ENCODE data around the gene POLE. TPM values are rescaled to one million over a fixed set of nuclear protein-coding genes. Genes with fewer than 3 reads are reported as not detected.
A peak's percentile ranks its signal among the peaks of the same experiment; 100 is the strongest.

Gene POLE
- total RNA-seq, 4 donors from 2014 or later = 58.3 to 198 (median 84.3) TPM

- no peak overlapping the region for H3K27ac ChIP-seq
- H3K27me3 ChIP-seq = no peaks in the 10 kb centered on the region
- no peak overlapping the region for H3K4me3 ChIP-seq
- no peaks in the 10 kb centered on the region for H3K9me3 ChIP-seq
- no peak for TF ChIP-seq CTCF (IDR thresholded peaks at IDR 0.05)
- no peak for TF ChIP-seq POLR2A (IDR thresholded peaks at IDR 0.05)
- H3K4me1 ChIP-seq = peaks cover 0 to 6% (median 0%) of the 10 kb centered on the region in 4 donors
- no peak for DNase-seq
- H3K36me3 ChIP-seq = no peaks in the 10 kb centered on the region
Observed at GRCh38 chr12:132595183-132595582, 92.0 kb downstream of the POLE start.

GRCh38 chr12:132593938-132594358, 93.2 kb downstream of the POLE start:
- Histone ChIP-seq H3K4me1 (peaks cover 0 to 4% (median 0%) of the 10 kb centered on the region in 4 donors), H3K27ac (peak overlapping the region in 1 of 4 donors; percentile 18), H3K27me3 (no peaks in the 10 kb centered on the region), H3K9me3 (peaks cover 0 to 3% (median 0%) of the 10 kb centered on the region in 4 donors), H3K36me3 (no peaks in the 10 kb centered on the region), H3K4me3 (peak overlapping the region in 2 of 4 donors; percentile 33 to 36)
- peak; percentile 49 to 95 (median 94) for DNase-seq
- TF ChIP-seq POLR2A (IDR thresholded peaks at IDR 0.05) (no peak), CTCF (IDR thresholded peaks at IDR 0.05) (no peak)

- peak overlapping the region in 1 of 4 donors; percentile 18 for H3K27ac ChIP-seq
- DNase-seq = no peak
- no peaks in the 10 kb centered on the region for H3K36me3 ChIP-seq
- no peaks in the 10 kb centered on the region for H3K27me3 ChIP-seq
- TF ChIP-seq CTCF (IDR thresholded peaks at IDR 0.05) = no peak
- TF ChIP-seq POLR2A (IDR thresholded peaks at IDR 0.05) = no peak
- H3K4me3 ChIP-seq = peak overlapping the region in 2 of 4 donors; percentile 33 to 36
- H3K9me3 ChIP-seq = peaks cover 0 to 5% (median 0%) of the 10 kb centered on the region in 4 donors
- peaks cover 0 to 4% (median 0%) of the 10 kb centered on the region in 4 donors for H3K4me1 ChIP-seq
Observed at GRCh38 chr12:132593521-132593920, 93.6 kb downstream of the POLE start.

- no peaks in the 10 kb centered on the region for H3K36me3 ChIP-seq
- TF ChIP-seq CTCF (IDR thresholded peaks at IDR 0.05) = no peak
- TF ChIP-seq POLR2A (IDR thresholded peaks at IDR 0.05) = no peak
- peaks cover 0 to 5% (median 0%) of the 10 kb centered on the region in 4 donors for H3K9me3 ChIP-seq
- no peak for DNase-seq
- no peak overlapping the region for H3K4me3 ChIP-seq
- no peak overlapping the region for H3K27ac ChIP-seq
- H3K27me3 ChIP-seq = no peaks in the 10 kb centered on the region
- peaks cover 0 to 4% (median 0%) of the 10 kb centered on the region in 4 donors for H3K4me1 ChIP-seq
Observed at GRCh38 chr12:132593071-132593470, 94.1 kb downstream of the POLE start.

- no peak overlapping the region for H3K4me3 ChIP-seq
- no peak overlapping the region for H3K27ac ChIP-seq
- H3K4me1 ChIP-seq = peaks cover 0 to 4% (median 0%) of the 10 kb centered on the region in 4 donors
- H3K27me3 ChIP-seq = no peaks in the 10 kb centered on the region
- peaks cover 0 to 5% (median 0%) of the 10 kb centered on the region in 4 donors for H3K9me3 ChIP-seq
- no peaks in the 10 kb centered on the region for H3K36me3 ChIP-seq
- no peak for TF ChIP-seq CTCF (IDR thresholded peaks at IDR 0.05)
- TF ChIP-seq POLR2A (IDR thresholded peaks at IDR 0.05) = no peak
- DNase-seq = no peak
Observed at GRCh38 chr12:132592282-132592970, 94.7 kb downstream of the POLE start.

All from Peyer's patch (tissue), 4 donors.